Body of pancreas (tissue), 4 donors: Measurements from ENCODE around the gene ADAMTSL3. TPM values are rescaled to one million over a fixed set of nuclear protein-coding genes. Genes with fewer than 3 reads are reported as not detected.
A peak's percentile ranks its signal among the peaks of the same experiment; 100 is the strongest.

Experiments
- ATAC-seq: fragments of 150-250 bp; one replicate; pipeline ENCODE4 v1.9.1; 2016
- DNase-seq, 4 donors: peaks; one replicate each; pipeline ENCODE4 v3.0.0-alpha.2; 2019
- H3K27ac ChIP-seq, 4 donors: fragments of 200-600 bp; sonication (generic); 1 replicate in 3 of 4; 2 replicates in 1 of 4; pipeline versions ENCODE4 v1.5.1 to v1.6.1; 2016 to 2019; ENCODE audit warnings: mild to moderate bottlenecking in 1 of 4, mixed read lengths in 1 of 4, moderate library complexity in 1 of 4
- H3K27me3 ChIP-seq, 2 donors: fragments of 200-600 bp; sonication (generic); one replicate each; pipeline ENCODE4 v1.6.0; 2016; ENCODE audit warnings: mild to moderate bottlenecking in 1 of 2
- H3K36me3 ChIP-seq, 2 donors: fragments of 200-600 bp; sonication (generic); replicated peaks in 1 of 2; 2 replicates each; pipeline ENCODE4 v1.5.1; 2016; ENCODE audit warnings: low read depth in 2 of 2; ENCODE audit not compliant: insufficient read depth in 1 of 2
- H3K4me1 ChIP-seq: fragments of 200-600 bp; sonication (generic); one replicate; pipeline ENCODE4 v1.6.0; 2016
- H3K4me3 ChIP-seq, 2 donors: fragments of 200-600 bp; sonication (generic); 1 replicate in 1 of 2; 2 replicates in 1 of 2; pipeline ENCODE4 v1.5.1; 2016 to 2019
- H3K9me3 ChIP-seq, 3 donors: fragments of 200-600 bp; sonication (generic); 1 replicate in 2 of 3; 2 replicates in 1 of 3; pipeline ENCODE4 v1.5.1; 2016
- POLR2A ChIP-seq, 3 donors: fragments of 450-650 bp; IDR thresholded peaks; one replicate each; pipeline ENCODE4 v1.6.1; 2016; ENCODE audit warnings: antibody characterized with exemption in 3 of 3, mild to moderate bottlenecking in 2 of 3
- WGBS, 2 donors: methylation state at CpG; one replicate each; pipeline ENCODE4 v1.1.5; 2017; 5-methylcytosine and 5-hydroxymethylcytosine counted together
- intact Hi-C: fragments of 100-400 bp; cut with DNase I; formaldehyde crosslinking; loops from one replicate; pipeline ENCODE4 v1.15.1; 2023
- total RNA-seq, 2 donors: library from RNA; depleted of rRNA; stranded (reverse); fragments of >200 nt; gene quantifications; one replicate each; pipeline ENCODE4 v1.1.0, GENCODE V29; 2016
- TF ChIP-seq, protein P1 (sequence below), 7 experiments: fragments of 450-650 bp in 4 of 7; fragments of 200-600 bp in 3 of 7; sonication (generic) in 3 of 7; IDR thresholded peaks; one replicate each; pipeline ENCODE4 v1.5.1; 2016 to 2019; ENCODE audit warnings: antibody characterized with exemption in 7 of 7

ADAMTSL3 gene
- total RNA-seq, 2 donors from 2014 or later, result 7.8 to 10.2 TPM

DNA sequence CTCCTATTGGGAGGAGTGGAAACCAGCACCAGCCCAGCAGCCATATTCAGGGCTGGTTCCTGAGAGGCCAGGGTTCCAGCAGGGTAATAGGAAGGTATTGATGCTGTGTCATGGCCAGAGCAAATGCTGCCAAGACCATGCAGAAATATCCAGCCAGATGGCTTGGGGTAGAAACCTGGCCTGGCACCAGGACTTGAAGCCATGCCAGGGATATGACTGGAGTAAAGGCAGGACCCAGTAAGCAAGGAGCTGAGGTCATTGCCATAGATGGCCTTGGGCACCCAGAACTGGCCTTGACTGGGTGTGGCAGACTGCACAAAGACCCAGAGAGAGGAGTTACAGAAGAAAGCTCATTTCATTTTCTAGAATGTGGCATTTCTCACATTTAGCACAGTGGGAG is 324.1 kb downstream of the ADAMTSL3 start:
- ATAC-seq (peak; percentile 94), DNase-seq (peak; percentile 75 to 91 (median 90))
- TF ChIP-seq, protein P1, sequence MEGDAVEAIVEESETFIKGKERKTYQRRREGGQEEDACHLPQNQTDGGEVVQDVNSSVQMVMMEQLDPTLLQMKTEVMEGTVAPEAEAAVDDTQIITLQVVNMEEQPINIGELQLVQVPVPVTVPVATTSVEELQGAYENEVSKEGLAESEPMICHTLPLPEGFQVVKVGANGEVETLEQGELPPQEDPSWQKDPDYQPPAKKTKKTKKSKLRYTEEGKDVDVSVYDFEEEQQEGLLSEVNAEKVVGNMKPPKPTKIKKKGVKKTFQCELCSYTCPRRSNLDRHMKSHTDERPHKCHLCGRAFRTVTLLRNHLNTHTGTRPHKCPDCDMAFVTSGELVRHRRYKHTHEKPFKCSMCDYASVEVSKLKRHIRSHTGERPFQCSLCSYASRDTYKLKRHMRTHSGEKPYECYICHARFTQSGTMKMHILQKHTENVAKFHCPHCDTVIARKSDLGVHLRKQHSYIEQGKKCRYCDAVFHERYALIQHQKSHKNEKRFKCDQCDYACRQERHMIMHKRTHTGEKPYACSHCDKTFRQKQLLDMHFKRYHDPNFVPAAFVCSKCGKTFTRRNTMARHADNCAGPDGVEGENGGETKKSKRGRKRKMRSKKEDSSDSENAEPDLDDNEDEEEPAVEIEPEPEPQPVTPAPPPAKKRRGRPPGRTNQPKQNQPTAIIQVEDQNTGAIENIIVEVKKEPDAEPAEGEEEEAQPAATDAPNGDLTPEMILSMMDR (IDR thresholded peaks at IDR 0.05), result no peak
- TF ChIP-seq POLR2A (IDR thresholded peaks at IDR 0.05), result no peak
- Histone ChIP-seq H3K4me3 (no peak overlapping the region), H3K4me1 (peaks cover 20% of the 10 kb centered on the region), H3K27ac (peak overlapping the region; percentile 38 to 85 (median 72)), H3K36me3 (no peaks in the 10 kb centered on the region), H3K9me3 (peaks cover 0 to 7% (median 0%) of the 10 kb centered on the region in 3 donors), H3K27me3 (no peaks in the 10 kb centered on the region)
- intact Hi-C loops, result no loop called here

DNA sequence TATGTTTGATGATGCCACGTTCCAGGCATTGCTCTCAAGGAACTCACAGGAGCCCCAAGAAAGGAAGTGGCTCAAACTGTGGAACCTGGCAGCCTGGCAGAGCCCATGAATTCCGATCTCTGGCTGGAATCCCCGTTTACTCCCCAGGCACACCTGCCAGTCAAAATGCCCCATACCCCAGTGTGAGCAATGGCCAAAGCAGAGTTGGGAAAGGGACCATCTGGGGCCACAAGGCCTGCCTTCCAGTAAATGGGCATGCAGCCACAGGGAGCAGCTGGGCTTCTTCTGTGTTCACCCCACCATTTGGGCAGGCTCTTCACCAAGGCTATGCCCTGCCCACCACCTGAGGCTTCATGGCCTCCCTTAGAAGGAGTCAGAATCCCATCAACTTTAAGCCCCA is 324.7 kb downstream of the ADAMTSL3 start:
- no peaks in the 10 kb centered on the region for H3K36me3 ChIP-seq
- no peaks in the 10 kb centered on the region for H3K27me3 ChIP-seq
- peak; percentile 80 for ATAC-seq
- TF ChIP-seq POLR2A (IDR thresholded peaks at IDR 0.05), result peak in 1 of 3 donors; percentile 5
- TF ChIP-seq, protein P1 (IDR thresholded peaks at IDR 0.05), result no peak
- H3K4me1 ChIP-seq, result peaks cover 20% of the 10 kb centered on the region
- 30 to 48% methylated on average over 3 of the region's 3 CpGs for WGBS, 2 donors
- peak; percentile 56 to 84 (median 80) for DNase-seq
- peaks cover 0 to 7% (median 0%) of the 10 kb centered on the region in 3 donors for H3K9me3 ChIP-seq
- no peak overlapping the region for H3K4me3 ChIP-seq
- intact Hi-C loops, result no loop called here
- peak overlapping the region; percentile 38 to 85 (median 72) for H3K27ac ChIP-seq

DNA sequence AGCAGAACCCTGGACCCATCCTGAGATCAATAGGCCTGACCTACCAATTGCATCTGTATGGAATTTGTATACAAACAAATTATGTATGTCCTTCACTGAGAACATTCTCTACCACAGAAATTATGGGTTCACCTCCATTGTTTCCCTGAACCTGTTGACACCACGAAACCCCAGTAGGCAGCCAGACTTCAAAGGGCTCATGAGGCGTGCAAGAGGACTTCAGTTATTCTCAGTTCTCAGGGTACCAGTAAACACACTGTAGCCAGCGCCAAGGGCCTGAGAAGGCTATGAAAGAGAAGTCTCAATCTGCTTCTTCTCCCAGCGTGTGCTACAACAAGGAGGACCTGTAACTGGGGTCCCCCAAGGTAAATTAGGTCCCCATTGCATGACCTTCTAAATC is 326.7 kb downstream of the ADAMTSL3 start:
- Histone ChIP-seq H3K4me1 (peaks cover 25% of the 10 kb centered on the region), H3K4me3 (no peak overlapping the region), H3K27me3 (no peaks in the 10 kb centered on the region), H3K9me3 (peaks cover 0 to 7% (median 0%) of the 10 kb centered on the region in 3 donors), H3K27ac (no peak overlapping the region), H3K36me3 (no peaks in the 10 kb centered on the region)
- DNase-seq (no peak), ATAC-seq (no peak)
- intact Hi-C loops, result no loop called here
- TF ChIP-seq, protein P1 (IDR thresholded peaks at IDR 0.05), result no peak
- no peak for TF ChIP-seq POLR2A (IDR thresholded peaks at IDR 0.05)
- WGBS, 2 donors, result 88 to 96% methylated on average over 4 of the region's 4 CpGs

DNA sequence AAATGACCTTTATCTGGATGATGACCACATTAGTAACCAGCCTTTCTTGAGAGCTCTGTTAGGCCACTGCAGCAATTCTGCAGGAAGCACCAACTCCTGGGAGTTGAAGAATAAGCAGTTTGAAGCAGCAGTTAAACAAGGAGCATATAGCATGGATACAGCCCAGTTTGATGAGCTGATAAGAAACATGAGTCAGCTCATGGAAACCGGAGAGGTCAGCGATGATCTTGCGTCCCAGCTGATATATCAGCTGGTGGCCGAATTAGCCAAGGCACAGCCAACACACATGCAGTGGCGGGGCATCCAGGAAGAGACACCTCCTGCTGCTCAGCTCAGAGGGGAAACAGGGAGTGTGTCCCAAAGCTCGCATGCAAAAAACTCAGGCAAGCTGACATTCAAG is 328.8 kb downstream of the ADAMTSL3 start:
- no peaks in the 10 kb centered on the region for H3K9me3 ChIP-seq
- ATAC-seq (no peak), DNase-seq (no peak)
- H3K4me1 ChIP-seq, result peaks cover 30% of the 10 kb centered on the region
- intact Hi-C loops, result no loop called here
- no peaks in the 10 kb centered on the region for H3K27me3 ChIP-seq
- TF ChIP-seq, protein P1 (IDR thresholded peaks at IDR 0.05), result no peak
- no peak for TF ChIP-seq POLR2A (IDR thresholded peaks at IDR 0.05)
- WGBS, 2 donors, result 89 to 95% methylated on average over 6 of the region's 6 CpGs
- no peaks in the 10 kb centered on the region for H3K36me3 ChIP-seq
- no peak overlapping the region for H3K4me3 ChIP-seq
- no peak overlapping the region for H3K27ac ChIP-seq
